HL-60 (cell line): Measurements from ENCODE around the gene FBN1.

Experiments
- DNase-seq, 2 experiments: peaks; one replicate each; pipeline ENCODE4 v3.0.0-alpha.2; 2010 to 2020; ENCODE audit warnings: low read depth in 1 of 2, low spot score in 1 of 2
- H3K27ac ChIP-seq: fragments of 250-450 bp; sonication (Bioruptor Pico); replicated peaks from 2 replicates; pipeline ENCODE4 v1.5.1; 2020; ENCODE audit warnings: mild to moderate bottlenecking, moderate library complexity
- H3K27me3 ChIP-seq: fragments of 250-450 bp; sonication (Bioruptor Pico); 2 replicates; pipeline ENCODE4 v1.5.1; 2021; ENCODE audit warnings: mild to moderate bottlenecking, moderate library complexity; ENCODE audit not compliant: insufficient read depth, poor library complexity, severe bottlenecking
- H3K4me3 ChIP-seq: replicated peaks from 2 replicates; pipeline ENCODE4 v1.5.1; 2011; ENCODE audit warnings: mild to moderate bottlenecking, control low read depth, low read length; ENCODE audit not compliant: insufficient read depth
- GABPA ChIP-seq: IDR thresholded peaks from 2 replicates; pipeline ENCODE4 v1.6.1; 2012; ENCODE audit warnings: low read depth
- POLR2AphosphoS5 ChIP-seq: IDR thresholded peaks from 2 replicates; pipeline ENCODE4 v1.6.1; 2012; ENCODE audit warnings: low read depth
- SPI1 ChIP-seq: IDR thresholded peaks from 2 replicates; pipeline ENCODE4 v1.6.1; 2012; ENCODE audit warnings: low read depth, mild to moderate bottlenecking, borderline replicate concordance
- TF ChIP-seq, protein P1 (sequence below): IDR thresholded peaks from 2 replicates; pipeline ENCODE4 v1.6.1; 2012; ENCODE audit warnings: low read depth; ENCODE audit not compliant: insufficient replicate concordance
- TF ChIP-seq, protein P2 (sequence below): IDR thresholded peaks from one replicate; pipeline ENCODE4 v1.5.1; 2011; ENCODE audit warnings: low read length, control low read depth, inconsistent platforms; ENCODE audit not compliant: insufficient read depth

Gene FBN1

DNA sequence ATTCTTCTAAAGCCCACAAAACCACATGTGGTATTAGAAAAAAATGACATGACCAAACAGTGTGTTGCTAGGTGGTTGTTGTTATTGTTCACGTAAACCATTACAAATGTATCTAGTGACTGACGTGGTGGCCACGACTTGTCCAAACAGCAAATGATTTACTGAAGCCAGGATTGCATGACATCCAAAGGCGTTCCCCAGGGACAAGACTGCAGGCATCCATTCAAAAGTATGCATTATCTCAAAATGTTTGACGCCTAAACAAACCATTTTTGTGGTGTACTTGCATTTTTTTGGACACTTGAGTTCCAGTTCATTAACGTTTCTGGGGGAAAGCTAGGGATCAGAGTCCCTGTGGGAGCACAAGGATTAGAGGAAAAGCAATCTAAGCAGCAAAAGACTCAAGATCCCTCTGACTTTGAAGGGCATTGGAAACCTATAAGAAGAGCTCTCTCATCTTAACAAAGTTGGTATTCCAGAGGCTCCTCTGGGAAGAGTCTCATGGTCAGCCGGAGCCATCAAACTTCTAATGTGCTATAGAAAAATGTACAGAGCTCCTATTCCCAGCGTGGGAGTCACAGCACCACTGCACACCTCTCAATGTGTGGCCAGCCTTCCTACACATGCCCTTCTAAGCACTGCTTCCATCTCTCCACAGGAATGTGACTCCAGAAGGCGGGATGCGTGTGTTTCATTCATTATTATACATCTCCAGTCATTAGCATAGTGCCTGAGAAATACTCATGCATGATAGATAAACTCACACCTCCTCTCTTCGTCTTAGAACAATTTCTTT lies 62.9 kb downstream of the FBN1 start:
- Histone ChIP-seq H3K27ac (no peak overlapping the region), H3K4me3 (no peak overlapping the region), H3K27me3 (no peaks in the 10 kb centered on the region)
- no peak for DNase-seq
- TF ChIP-seq SPI1 (no peak), GABPA (no peak), POLR2AphosphoS5 (no peak)
- TF ChIP-seq, protein P1, sequence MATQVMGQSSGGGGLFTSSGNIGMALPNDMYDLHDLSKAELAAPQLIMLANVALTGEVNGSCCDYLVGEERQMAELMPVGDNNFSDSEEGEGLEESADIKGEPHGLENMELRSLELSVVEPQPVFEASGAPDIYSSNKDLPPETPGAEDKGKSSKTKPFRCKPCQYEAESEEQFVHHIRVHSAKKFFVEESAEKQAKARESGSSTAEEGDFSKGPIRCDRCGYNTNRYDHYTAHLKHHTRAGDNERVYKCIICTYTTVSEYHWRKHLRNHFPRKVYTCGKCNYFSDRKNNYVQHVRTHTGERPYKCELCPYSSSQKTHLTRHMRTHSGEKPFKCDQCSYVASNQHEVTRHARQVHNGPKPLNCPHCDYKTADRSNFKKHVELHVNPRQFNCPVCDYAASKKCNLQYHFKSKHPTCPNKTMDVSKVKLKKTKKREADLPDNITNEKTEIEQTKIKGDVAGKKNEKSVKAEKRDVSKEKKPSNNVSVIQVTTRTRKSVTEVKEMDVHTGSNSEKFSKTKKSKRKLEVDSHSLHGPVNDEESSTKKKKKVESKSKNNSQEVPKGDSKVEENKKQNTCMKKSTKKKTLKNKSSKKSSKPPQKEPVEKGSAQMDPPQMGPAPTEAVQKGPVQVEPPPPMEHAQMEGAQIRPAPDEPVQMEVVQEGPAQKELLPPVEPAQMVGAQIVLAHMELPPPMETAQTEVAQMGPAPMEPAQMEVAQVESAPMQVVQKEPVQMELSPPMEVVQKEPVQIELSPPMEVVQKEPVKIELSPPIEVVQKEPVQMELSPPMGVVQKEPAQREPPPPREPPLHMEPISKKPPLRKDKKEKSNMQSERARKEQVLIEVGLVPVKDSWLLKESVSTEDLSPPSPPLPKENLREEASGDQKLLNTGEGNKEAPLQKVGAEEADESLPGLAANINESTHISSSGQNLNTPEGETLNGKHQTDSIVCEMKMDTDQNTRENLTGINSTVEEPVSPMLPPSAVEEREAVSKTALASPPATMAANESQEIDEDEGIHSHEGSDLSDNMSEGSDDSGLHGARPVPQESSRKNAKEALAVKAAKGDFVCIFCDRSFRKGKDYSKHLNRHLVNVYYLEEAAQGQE = no peak
- TF ChIP-seq, protein P2, sequence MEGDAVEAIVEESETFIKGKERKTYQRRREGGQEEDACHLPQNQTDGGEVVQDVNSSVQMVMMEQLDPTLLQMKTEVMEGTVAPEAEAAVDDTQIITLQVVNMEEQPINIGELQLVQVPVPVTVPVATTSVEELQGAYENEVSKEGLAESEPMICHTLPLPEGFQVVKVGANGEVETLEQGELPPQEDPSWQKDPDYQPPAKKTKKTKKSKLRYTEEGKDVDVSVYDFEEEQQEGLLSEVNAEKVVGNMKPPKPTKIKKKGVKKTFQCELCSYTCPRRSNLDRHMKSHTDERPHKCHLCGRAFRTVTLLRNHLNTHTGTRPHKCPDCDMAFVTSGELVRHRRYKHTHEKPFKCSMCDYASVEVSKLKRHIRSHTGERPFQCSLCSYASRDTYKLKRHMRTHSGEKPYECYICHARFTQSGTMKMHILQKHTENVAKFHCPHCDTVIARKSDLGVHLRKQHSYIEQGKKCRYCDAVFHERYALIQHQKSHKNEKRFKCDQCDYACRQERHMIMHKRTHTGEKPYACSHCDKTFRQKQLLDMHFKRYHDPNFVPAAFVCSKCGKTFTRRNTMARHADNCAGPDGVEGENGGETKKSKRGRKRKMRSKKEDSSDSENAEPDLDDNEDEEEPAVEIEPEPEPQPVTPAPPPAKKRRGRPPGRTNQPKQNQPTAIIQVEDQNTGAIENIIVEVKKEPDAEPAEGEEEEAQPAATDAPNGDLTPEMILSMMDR = no peak

DNA sequence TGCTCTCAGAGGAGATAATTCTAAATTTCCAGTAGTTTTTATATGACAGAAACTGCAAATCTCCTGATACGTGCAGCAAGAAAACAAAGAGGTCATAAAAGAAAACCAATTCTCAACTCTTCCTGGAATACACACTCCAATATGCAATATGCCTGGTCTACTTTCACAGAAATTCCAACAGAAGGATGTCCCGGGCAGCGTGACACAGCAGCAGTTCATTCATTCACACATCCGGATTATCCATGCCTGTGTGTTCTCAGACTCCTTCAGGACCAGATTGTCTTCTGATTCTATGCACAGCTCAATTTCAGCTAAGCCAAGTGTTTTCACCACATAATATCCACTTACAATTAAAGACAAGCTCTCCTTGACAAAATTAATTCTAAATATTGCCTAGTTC lies 64.3 kb downstream of the FBN1 start:
- no peak for DNase-seq
- TF ChIP-seq, protein P2 = no peak
- no peak for TF ChIP-seq GABPA
- TF ChIP-seq SPI1 = no peak
- TF ChIP-seq, protein P1 = no peak
- no peak for TF ChIP-seq POLR2AphosphoS5
- Histone ChIP-seq H3K27me3 (no peaks in the 10 kb centered on the region), H3K4me3 (no peak overlapping the region), H3K27ac (no peak overlapping the region)

DNA sequence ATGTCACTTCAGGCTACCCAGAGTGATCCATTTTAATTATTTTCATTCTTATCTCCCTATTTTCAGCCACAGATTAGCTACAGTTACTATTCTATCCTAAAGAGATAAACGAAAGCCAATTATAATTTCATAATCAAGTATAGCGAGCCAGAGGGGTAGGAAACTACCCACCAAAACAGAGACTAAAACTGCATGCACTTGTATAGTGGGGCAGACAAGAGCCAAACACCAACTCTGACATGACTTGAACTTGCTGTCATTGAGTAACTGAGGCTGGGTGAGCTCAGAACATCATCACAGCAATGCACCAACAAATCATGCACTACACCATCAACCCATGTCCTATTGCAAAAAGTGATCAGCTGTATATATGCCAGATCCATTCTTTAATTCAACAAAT lies 64.8 kb downstream of the FBN1 start:
- TF ChIP-seq, protein P2 = no peak
- TF ChIP-seq GABPA = no peak
- TF ChIP-seq, protein P1 = no peak
- TF ChIP-seq POLR2AphosphoS5 = no peak
- TF ChIP-seq SPI1 = no peak
- H3K27ac ChIP-seq = no peak overlapping the region
- no peak for DNase-seq
- no peaks in the 10 kb centered on the region for H3K27me3 ChIP-seq
- no peak overlapping the region for H3K4me3 ChIP-seq
